ENCODE results near the gene FAM81A.
"Not testable (repeated sequence)": the region's sequence is repeated elsewhere in the genome, so short reads cannot be mapped to it uniquely, and the experiment has no call there.

The FAM81A gene

GRCh38 chr15:59428898-59429297 is 9.1 kb upstream of the FAM81A start:
- H3K9ac ChIP-seq (ENCODE audit: low read length in 2 of 2); H3K9me3 ChIP-seq (ENCODE audit: control insufficient read depth in 2 of 2, low read length in 2 of 2); H3K27me3 ChIP-seq (ENCODE audit: control insufficient read depth in 1 of 2, insufficient read depth in 2 of 2, low read length in 2 of 2); H3K4me1 ChIP-seq (ENCODE audit: control insufficient read depth, insufficient read depth, low read length); H3K36me3 ChIP-seq (ENCODE audit: control insufficient read depth in 2 of 2, insufficient read depth in 2 of 2, low read length in 2 of 2); H3K4me3 ChIP-seq (ENCODE audit: low read length in 2 of 2); H3K27ac ChIP-seq (ENCODE audit: low read length): not testable (repeated sequence)

GRCh38 chr15:59432389-59432788 is 5.6 kb upstream of the FAM81A start:
- no peak overlapping the region for H3K4me3 ChIP-seq (ENCODE audit: low read length in 2 of 2)
- H3K9ac ChIP-seq (ENCODE audit: low read length in 2 of 2), result no peak overlapping the region
- no peaks in the 10 kb centered on the region for H3K27me3 ChIP-seq (ENCODE audit: control insufficient read depth in 1 of 2, insufficient read depth in 2 of 2, low read length in 2 of 2)
- H3K9me3 ChIP-seq (ENCODE audit: control insufficient read depth in 2 of 2, low read length in 2 of 2), result no peaks in the 10 kb centered on the region
- H3K27ac ChIP-seq (ENCODE audit: low read length), result no peak overlapping the region
- peaks cover 10% of the 10 kb centered on the region for H3K4me1 ChIP-seq (ENCODE audit: control insufficient read depth, insufficient read depth, low read length)
- H3K36me3 ChIP-seq (ENCODE audit: control insufficient read depth in 2 of 2, insufficient read depth in 2 of 2, low read length in 2 of 2), result no peaks in the 10 kb centered on the region

DNA sequence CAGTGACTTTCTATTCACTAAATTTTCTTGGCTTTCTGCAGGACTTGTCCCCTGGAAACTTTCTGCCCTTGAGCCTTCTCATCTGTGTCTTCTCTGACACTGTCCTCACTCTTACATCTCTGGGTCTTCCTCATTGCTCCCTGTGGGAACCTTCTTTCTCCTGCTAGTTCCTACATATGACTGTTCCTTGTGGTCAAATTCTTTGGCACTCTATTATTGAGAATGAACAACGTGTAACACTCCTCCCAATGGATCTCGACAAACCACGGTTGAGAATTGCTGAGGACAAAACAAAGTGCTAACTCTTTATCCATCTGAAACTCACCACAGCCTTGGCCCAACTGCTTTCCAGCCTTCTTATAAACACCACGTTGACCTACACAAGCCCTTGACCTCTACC is 3.5 kb upstream of the FAM81A start:
- Histone ChIP-seq H3K4me1 (ENCODE audit: control insufficient read depth, insufficient read depth, low read length) (peaks cover 20% of the 10 kb centered on the region), H3K9me3 (ENCODE audit: control insufficient read depth in 2 of 2, low read length in 2 of 2) (no peaks in the 10 kb centered on the region), H3K27me3 (ENCODE audit: control insufficient read depth in 1 of 2, insufficient read depth in 2 of 2, low read length in 2 of 2) (no peaks in the 10 kb centered on the region), H3K9ac (ENCODE audit: low read length in 2 of 2) (no peak overlapping the region), H3K27ac (ENCODE audit: low read length) (no peak overlapping the region), H3K4me3 (ENCODE audit: low read length in 2 of 2) (no peak overlapping the region), H3K36me3 (ENCODE audit: control insufficient read depth in 2 of 2, insufficient read depth in 2 of 2, low read length in 2 of 2) (no peaks in the 10 kb centered on the region)

DNA sequence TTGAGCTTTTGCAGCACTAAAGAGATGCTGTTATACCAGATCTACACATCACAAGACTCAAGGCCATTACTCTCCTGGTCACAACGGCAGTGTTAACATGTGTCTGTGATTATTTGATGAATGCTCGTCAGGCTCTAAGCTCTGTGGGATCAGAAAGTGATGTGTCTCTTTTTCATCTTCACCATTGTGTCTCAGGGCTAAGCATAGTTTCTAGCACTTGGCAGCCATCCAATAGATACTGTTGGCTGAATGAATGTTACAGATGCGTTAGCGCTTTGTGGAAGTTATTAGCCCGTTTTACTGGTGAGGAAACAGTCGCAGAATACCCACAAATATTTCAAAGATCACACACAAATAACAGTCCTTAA is 1.2 kb upstream of the FAM81A start:
- Histone ChIP-seq H3K27me3 (ENCODE audit: control insufficient read depth in 1 of 2, insufficient read depth in 2 of 2, low read length in 2 of 2) (no peaks in the 10 kb centered on the region), H3K27ac (ENCODE audit: low read length) (no peak overlapping the region), H3K36me3 (ENCODE audit: control insufficient read depth in 2 of 2, insufficient read depth in 2 of 2, low read length in 2 of 2) (no peaks in the 10 kb centered on the region), H3K9ac (ENCODE audit: low read length in 2 of 2) (no peak overlapping the region), H3K4me1 (ENCODE audit: control insufficient read depth, insufficient read depth, low read length) (peaks cover 20% of the 10 kb centered on the region), H3K4me3 (ENCODE audit: low read length in 2 of 2) (peak overlapping the region in 1 of 2 donors; percentile 79), H3K9me3 (ENCODE audit: control insufficient read depth in 2 of 2, low read length in 2 of 2) (no peaks in the 10 kb centered on the region)

GRCh38 chr15:59437142-59437816 is 707 bp upstream of the FAM81A start:
- Histone ChIP-seq H3K27me3 (ENCODE audit: control insufficient read depth in 1 of 2, insufficient read depth in 2 of 2, low read length in 2 of 2) (no peaks in the 10 kb centered on the region), H3K36me3 (ENCODE audit: control insufficient read depth in 2 of 2, insufficient read depth in 2 of 2, low read length in 2 of 2) (no peaks in the 10 kb centered on the region), H3K4me3 (ENCODE audit: low read length in 2 of 2) (peak overlapping the region; percentile 79 to 84), H3K9ac (ENCODE audit: low read length in 2 of 2) (peak overlapping the region; percentile 42 to 44), H3K9me3 (ENCODE audit: control insufficient read depth in 2 of 2, low read length in 2 of 2) (no peaks in the 10 kb centered on the region), H3K4me1 (ENCODE audit: control insufficient read depth, insufficient read depth, low read length) (peaks cover 20% of the 10 kb centered on the region), H3K27ac (ENCODE audit: low read length) (no peak overlapping the region)

- H3K36me3 ChIP-seq (ENCODE audit: control insufficient read depth in 2 of 2, insufficient read depth in 2 of 2, low read length in 2 of 2), result no peaks in the 10 kb centered on the region
- H3K27ac ChIP-seq (ENCODE audit: low read length), result no peak overlapping the region
- no peaks in the 10 kb centered on the region for H3K27me3 ChIP-seq (ENCODE audit: control insufficient read depth in 1 of 2, insufficient read depth in 2 of 2, low read length in 2 of 2)
- no peaks in the 10 kb centered on the region for H3K9me3 ChIP-seq (ENCODE audit: control insufficient read depth in 2 of 2, low read length in 2 of 2)
- peak overlapping the region; percentile 42 to 60 for H3K9ac ChIP-seq (ENCODE audit: low read length in 2 of 2)
- H3K4me3 ChIP-seq (ENCODE audit: low read length in 2 of 2), result peak overlapping the region; percentile 72 to 78
- peaks cover 20% of the 10 kb centered on the region for H3K4me1 ChIP-seq (ENCODE audit: control insufficient read depth, insufficient read depth, low read length)
Observed at GRCh38 chr15:59438625-59439290, 772 bp downstream of the FAM81A start.

DNA sequence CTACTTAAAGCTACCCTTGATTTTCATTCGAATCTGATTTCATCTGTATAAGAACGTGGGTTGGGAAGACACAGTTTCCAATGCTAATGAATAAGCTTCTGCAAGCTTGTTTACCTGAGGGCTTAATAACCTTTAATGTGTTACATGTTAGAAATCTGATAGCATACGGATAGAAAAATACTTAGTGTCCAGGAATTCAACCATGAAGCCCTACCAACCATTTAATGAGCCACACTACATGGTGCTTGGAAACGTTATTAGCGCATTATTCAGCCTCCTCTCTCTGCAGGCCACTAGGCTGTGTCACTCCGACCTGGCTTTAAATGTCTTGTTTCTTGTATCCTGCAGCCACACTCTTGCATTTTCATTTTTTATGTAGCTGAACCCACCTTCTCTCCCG is 1.6 kb downstream of the FAM81A start:
- H3K27ac ChIP-seq (ENCODE audit: low read length), result no peak overlapping the region
- no peaks in the 10 kb centered on the region for H3K27me3 ChIP-seq (ENCODE audit: control insufficient read depth in 1 of 2, insufficient read depth in 2 of 2, low read length in 2 of 2)
- H3K4me1 ChIP-seq (ENCODE audit: control insufficient read depth, insufficient read depth, low read length), result peaks cover 20% of the 10 kb centered on the region
- H3K9me3 ChIP-seq (ENCODE audit: control insufficient read depth in 2 of 2, low read length in 2 of 2), result no peaks in the 10 kb centered on the region
- no peaks in the 10 kb centered on the region for H3K36me3 ChIP-seq (ENCODE audit: control insufficient read depth in 2 of 2, insufficient read depth in 2 of 2, low read length in 2 of 2)
- H3K9ac ChIP-seq (ENCODE audit: low read length in 2 of 2), result no peak overlapping the region
- H3K4me3 ChIP-seq (ENCODE audit: low read length in 2 of 2), result no peak overlapping the region

DNA sequence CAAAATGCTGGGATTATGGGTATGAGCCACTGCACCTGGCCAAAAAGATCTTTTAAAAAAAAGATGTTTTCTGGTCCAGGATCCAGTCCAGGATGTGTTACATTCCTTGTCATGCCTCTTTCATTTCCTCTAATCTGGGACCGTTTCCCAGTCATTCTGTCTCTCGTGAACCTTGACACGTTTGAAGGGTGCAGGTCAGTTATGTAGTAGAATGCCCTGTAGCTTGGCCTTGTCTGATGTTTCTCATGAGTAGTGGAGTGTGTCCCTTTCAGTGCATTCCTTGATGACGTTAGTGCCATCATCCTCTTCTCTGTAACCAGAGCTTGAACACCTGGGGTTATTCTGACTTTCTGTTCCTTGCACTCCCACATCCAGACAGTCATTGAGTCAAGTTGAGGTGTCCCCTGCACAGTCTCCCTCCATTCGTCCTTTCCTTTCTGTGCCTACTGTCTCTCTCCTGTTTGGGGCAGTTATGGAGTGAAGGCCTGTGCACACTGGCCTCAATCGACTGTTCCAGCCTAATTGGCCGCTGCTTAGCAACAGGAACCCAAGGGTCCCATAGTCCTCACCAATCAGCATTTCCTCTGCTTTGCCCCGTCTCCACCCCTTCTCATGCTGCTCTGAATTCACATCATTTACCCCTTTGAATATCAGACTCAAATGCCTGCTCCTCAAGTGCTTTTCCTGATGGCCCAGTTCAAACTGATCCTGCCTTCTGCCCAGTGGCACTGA is 5.5 kb downstream of the FAM81A start:
- Histone ChIP-seq H3K27ac (ENCODE audit: low read length) (no peak overlapping the region), H3K9ac (ENCODE audit: low read length in 2 of 2) (no peak overlapping the region), H3K4me1 (ENCODE audit: control insufficient read depth, insufficient read depth, low read length) (peaks cover 4% of the 10 kb centered on the region)

GRCh38 chr15:59444081-59444835 is 6.3 kb downstream of the FAM81A start:
- no peak overlapping the region for H3K9ac ChIP-seq (ENCODE audit: low read length in 2 of 2)
- H3K27ac ChIP-seq (ENCODE audit: low read length), result no peak overlapping the region
- no peak overlapping the region for H3K4me3 ChIP-seq (ENCODE audit: low read length in 2 of 2)
- no peaks in the 10 kb centered on the region for H3K9me3 ChIP-seq (ENCODE audit: control insufficient read depth in 2 of 2, low read length in 2 of 2)
- H3K36me3 ChIP-seq (ENCODE audit: control insufficient read depth in 2 of 2, insufficient read depth in 2 of 2, low read length in 2 of 2), result no peaks in the 10 kb centered on the region
- no peaks in the 10 kb centered on the region for H3K27me3 ChIP-seq (ENCODE audit: control insufficient read depth in 1 of 2, insufficient read depth in 2 of 2, low read length in 2 of 2)
- no peaks in the 10 kb centered on the region for H3K4me1 ChIP-seq (ENCODE audit: control insufficient read depth, insufficient read depth, low read length)

More for the DNA sequence above, 5.5 kb downstream of the FAM81A start:
- Histone ChIP-seq H3K36me3 (ENCODE audit: control insufficient read depth in 2 of 2, insufficient read depth in 2 of 2, low read length in 2 of 2) (no peaks in the 10 kb centered on the region), H3K9me3 (ENCODE audit: control insufficient read depth in 2 of 2, low read length in 2 of 2) (no peaks in the 10 kb centered on the region), H3K4me3 (ENCODE audit: low read length in 2 of 2) (no peak overlapping the region), H3K27me3 (ENCODE audit: control insufficient read depth in 1 of 2, insufficient read depth in 2 of 2, low read length in 2 of 2) (no peaks in the 10 kb centered on the region)

- Histone ChIP-seq H3K36me3 (ENCODE audit: control insufficient read depth in 2 of 2, insufficient read depth in 2 of 2, low read length in 2 of 2) (no peaks in the 10 kb centered on the region), H3K4me3 (ENCODE audit: low read length in 2 of 2) (no peak overlapping the region), H3K27me3 (ENCODE audit: control insufficient read depth in 1 of 2, insufficient read depth in 2 of 2, low read length in 2 of 2) (no peaks in the 10 kb centered on the region), H3K27ac (ENCODE audit: low read length) (no peak overlapping the region), H3K4me1 (ENCODE audit: control insufficient read depth, insufficient read depth, low read length) (no peaks in the 10 kb centered on the region), H3K9me3 (ENCODE audit: control insufficient read depth in 2 of 2, low read length in 2 of 2) (no peaks in the 10 kb centered on the region), H3K9ac (ENCODE audit: low read length in 2 of 2) (no peak overlapping the region)
Observed at GRCh38 chr15:59444980-59445545, 7.1 kb downstream of the FAM81A start.
